ENCODE data around the gene CCNL2. TPM values are rescaled to one million over a fixed set of nuclear protein-coding genes. Genes with fewer than 3 reads are reported as not detected.

Gene CCNL2
- polyA plus RNA-seq, 2 of the 4 experiments (the other 2 are of a cell fraction), result 85.5 to 111 TPM

DNA sequence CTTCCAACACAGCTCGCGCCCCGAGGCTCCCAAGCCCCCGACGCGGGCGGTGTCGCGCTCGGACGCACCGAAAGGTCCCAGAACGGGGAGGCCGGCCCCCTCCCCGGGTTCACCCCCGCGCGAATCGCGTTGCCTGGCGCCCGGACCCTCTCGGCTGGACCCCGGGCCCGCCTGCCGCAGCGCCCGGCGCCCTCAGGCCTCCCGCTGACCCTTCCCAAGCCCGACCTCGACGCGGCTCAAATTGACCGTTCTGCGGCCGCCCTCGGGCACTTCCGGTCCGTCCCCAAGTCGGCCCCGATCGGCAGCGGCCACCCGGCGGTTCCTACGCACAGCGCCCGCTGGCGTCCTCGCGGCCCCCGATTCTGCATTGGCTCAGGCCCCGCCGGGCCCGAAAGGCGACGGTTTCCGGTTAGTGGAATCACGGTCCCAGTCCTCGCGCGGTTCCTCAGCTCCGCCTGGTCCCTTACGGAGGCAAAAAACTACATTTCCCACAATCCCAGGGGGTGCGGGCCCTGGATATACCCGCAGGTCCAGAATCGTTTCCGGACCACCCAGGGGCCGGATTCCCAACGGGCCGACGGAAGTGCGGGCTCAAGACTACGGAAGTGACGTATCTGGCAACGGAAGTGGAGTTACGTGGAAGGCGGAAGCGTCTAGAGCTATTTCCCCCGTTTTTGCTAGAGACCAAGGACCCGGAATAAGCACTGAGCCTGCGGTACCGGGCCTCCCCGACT, 24.0 kb downstream of the CCNL2 start, which contains the start of gene AURKAIP1 (continued):
- TF ChIP-seq, protein P1, sequence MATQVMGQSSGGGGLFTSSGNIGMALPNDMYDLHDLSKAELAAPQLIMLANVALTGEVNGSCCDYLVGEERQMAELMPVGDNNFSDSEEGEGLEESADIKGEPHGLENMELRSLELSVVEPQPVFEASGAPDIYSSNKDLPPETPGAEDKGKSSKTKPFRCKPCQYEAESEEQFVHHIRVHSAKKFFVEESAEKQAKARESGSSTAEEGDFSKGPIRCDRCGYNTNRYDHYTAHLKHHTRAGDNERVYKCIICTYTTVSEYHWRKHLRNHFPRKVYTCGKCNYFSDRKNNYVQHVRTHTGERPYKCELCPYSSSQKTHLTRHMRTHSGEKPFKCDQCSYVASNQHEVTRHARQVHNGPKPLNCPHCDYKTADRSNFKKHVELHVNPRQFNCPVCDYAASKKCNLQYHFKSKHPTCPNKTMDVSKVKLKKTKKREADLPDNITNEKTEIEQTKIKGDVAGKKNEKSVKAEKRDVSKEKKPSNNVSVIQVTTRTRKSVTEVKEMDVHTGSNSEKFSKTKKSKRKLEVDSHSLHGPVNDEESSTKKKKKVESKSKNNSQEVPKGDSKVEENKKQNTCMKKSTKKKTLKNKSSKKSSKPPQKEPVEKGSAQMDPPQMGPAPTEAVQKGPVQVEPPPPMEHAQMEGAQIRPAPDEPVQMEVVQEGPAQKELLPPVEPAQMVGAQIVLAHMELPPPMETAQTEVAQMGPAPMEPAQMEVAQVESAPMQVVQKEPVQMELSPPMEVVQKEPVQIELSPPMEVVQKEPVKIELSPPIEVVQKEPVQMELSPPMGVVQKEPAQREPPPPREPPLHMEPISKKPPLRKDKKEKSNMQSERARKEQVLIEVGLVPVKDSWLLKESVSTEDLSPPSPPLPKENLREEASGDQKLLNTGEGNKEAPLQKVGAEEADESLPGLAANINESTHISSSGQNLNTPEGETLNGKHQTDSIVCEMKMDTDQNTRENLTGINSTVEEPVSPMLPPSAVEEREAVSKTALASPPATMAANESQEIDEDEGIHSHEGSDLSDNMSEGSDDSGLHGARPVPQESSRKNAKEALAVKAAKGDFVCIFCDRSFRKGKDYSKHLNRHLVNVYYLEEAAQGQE (IDR thresholded peaks at IDR 0.05), result peak; percentile 89
- TF ChIP-seq HOXB13 (CRISPR knock-in tag; IDR thresholded peaks at IDR 0.05; ENCODE audit: low read depth) (no peak), ESRRA (IDR thresholded peaks at IDR 0.05; ENCODE audit: borderline replicate concordance, low read length) (no peak), CHD2 (IDR thresholded peaks at IDR 0.05; ENCODE audit: low read length, partially characterized antibody) (peak; percentile 87), SMC3 (IDR thresholded peaks at IDR 0.05) (0 out of 3 replicates have a peak, but pooled peaks have one; percentile 11), POLR2A (IDR thresholded peaks at IDR 0.05; ENCODE audit: low read length) (peak; percentile 45; the same call in 1 of the 2 replicates), HDAC2 (IDR thresholded peaks at IDR 0.05) (no peak), MAZ (IDR thresholded peaks at IDR 0.05; ENCODE audit: borderline replicate concordance, low read depth, low read length) (peak; percentile 81), HOXB5 (CRISPR knock-in tag; IDR thresholded peaks at IDR 0.05) (no peak)
- TF ChIP-seq, protein P2, sequence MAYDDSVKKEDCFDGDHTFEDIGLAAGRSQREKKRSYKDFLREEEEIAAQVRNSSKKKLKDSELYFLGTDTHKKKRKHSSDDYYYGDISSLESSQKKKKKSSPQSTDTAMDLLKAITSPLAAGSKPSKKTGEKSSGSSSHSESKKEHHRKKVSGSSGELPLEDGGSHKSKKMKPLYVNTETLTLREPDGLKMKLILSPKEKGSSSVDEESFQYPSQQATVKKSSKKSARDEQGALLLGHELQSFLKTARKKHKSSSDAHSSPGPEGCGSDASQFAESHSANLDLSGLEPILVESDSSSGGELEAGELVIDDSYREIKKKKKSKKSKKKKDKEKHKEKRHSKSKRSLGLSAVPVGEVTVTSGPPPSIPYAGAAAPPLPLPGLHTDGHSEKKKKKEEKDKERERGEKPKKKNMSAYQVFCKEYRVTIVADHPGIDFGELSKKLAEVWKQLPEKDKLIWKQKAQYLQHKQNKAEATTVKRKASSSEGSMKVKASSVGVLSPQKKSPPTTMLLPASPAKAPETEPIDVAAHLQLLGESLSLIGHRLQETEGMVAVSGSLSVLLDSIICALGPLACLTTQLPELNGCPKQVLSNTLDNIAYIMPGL (CRISPR knock-in tag; IDR thresholded peaks at IDR 0.05; ENCODE audit: borderline replicate concordance), result peak; percentile 75; the same call in 1 of the 2 replicates
- TF ChIP-seq, protein P3, sequence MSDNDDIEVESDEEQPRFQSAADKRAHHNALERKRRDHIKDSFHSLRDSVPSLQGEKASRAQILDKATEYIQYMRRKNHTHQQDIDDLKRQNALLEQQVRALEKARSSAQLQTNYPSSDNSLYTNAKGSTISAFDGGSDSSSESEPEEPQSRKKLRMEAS (IDR thresholded peaks at IDR 0.05), result peak; percentile 87

DNA sequence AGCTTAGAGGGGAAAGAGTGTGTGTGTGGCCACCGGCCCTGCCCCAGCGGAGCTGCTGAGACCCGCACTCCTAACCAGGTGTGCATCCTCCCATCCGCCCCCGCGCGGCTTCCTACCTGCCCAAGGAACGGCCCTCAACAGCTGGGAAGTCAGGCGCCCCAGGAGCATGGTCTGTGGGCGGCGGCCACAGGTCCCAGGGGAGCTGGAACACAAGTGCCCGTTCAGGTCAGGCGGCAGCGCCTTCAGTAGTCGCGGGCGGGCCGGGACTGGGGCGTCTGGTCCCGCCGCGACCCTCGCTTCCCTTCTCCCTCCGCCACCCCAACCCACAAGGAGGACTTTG, 24.6 kb downstream of the CCNL2 start:
- TF ChIP-seq ZSCAN20 (CRISPR knock-in tag; IDR thresholded peaks at IDR 0.05) (no peak), POLR2AphosphoS2 (conservative IDR thresholded peaks at IDR 0.05; ENCODE audit: low read length) (no peak), FOXS1 (CRISPR knock-in tag; IDR thresholded peaks at IDR 0.05) (no peak), RCOR1 (IDR thresholded peaks at IDR 0.05; ENCODE audit: low read depth, low read length) (no peak), ZC3H11A (IDR thresholded peaks at IDR 0.05) (no peak), HOXA7 (CRISPR knock-in tag; IDR thresholded peaks at IDR 0.05) (no peak), FOSB (CRISPR knock-in tag; IDR thresholded peaks at IDR 0.05) (no peak), SREBF2 (IDR thresholded peaks at IDR 0.05) (no peak), ZNF302 (CRISPR knock-in tag; IDR thresholded peaks at IDR 0.05) (no peak), EP300 (IDR thresholded peaks at IDR 0.05) (no peak), MAZ (IDR thresholded peaks at IDR 0.05; ENCODE audit: borderline replicate concordance, low read depth, low read length) (no peak), JUNB (IDR thresholded peaks at IDR 0.05) (no peak), CHD4 (IDR thresholded peaks at IDR 0.05; ENCODE audit: borderline replicate concordance) (no peak), POLR2A (IDR thresholded peaks at IDR 0.05; ENCODE audit: low read length) (no peak), MAFK (IDR thresholded peaks at IDR 0.05; ENCODE audit: partially characterized antibody) (no peak)
- TF ChIP-seq, protein P4, sequence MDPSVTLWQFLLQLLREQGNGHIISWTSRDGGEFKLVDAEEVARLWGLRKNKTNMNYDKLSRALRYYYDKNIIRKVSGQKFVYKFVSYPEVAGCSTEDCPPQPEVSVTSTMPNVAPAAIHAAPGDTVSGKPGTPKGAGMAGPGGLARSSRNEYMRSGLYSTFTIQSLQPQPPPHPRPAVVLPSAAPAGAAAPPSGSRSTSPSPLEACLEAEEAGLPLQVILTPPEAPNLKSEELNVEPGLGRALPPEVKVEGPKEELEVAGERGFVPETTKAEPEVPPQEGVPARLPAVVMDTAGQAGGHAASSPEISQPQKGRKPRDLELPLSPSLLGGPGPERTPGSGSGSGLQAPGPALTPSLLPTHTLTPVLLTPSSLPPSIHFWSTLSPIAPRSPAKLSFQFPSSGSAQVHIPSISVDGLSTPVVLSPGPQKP (IDR thresholded peaks at IDR 0.05; ENCODE audit: low read depth, low read length), result no peak
- TF ChIP-seq, protein P2 (CRISPR knock-in tag; IDR thresholded peaks at IDR 0.05; ENCODE audit: borderline replicate concordance), result no peak
- DNase-seq (ENCODE audit: low read depth in 1 of 2, low spot score in 1 of 2) (no peak), ATAC-seq (peak; percentile 0 to 2; a peak in 2 of 6 replicates), FAIRE-seq (no peak)
- Histone ChIP-seq H3K27ac (peak overlapping the region; percentile 96 to 98), H3K4me1 (peaks cover 14% of the 10 kb centered on the region), H3K4me2 (peak overlapping the region; percentile 89), H3K9me3 (no peaks in the 10 kb centered on the region), H3K4me3 (peak overlapping the region; percentile 94)
- ChIA-PET CTCF (interaction anchor here (0.6 to 2.6 kb wide), 8 partner anchors 9 to 130 kb away, joined by 3 to 10 read pairs (median 4); partner anchors contain the start of gene DVL1), POLR2A (interaction anchor here (0.6 to 2.3 kb wide), 5 partner anchors 10 to 130 kb away, joined by 3 to 20 read pairs (median 5); partner anchors contain the start of gene CCNL2)
- 0% methylated on average over 1 of the region's 24 CpGs for WGBS (ENCODE audit: missing lambda C conversion rate)
